ENCODE measurements around the gene PAPLN. TPM values are rescaled to one million over a fixed set of nuclear protein-coding genes. Genes with fewer than 3 reads are reported as not detected.
"Not testable (repeated sequence)": the region's sequence is repeated elsewhere in the genome, so short reads cannot be mapped to it uniquely, and the experiment has no call there.

Gene PAPLN
- total RNA-seq, 1 experiment from 2014 or later: 3.0 TPM

DNA sequence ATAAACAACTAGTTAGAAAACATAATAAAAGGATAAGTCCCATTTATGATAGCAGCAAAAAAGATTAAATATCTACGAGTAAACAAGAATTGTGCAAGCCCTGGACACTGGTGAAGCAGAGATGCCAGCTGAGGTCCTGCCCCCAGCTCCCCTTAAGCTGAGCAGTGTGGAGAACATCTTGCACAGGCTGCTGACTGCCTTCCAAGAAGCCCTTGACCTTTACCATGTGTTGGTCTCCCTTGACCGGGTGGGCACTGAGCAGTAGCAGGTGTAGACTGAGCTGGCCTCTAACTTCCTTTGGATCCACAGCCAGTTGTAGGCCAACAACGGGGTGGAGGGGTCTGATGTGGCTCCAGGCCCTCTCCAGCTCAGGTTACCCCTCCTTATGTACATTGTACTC lies 47.7 kb upstream of the PAPLN start:
- no TSS peak for BruUV-seq (replicated peaks)

DNA sequence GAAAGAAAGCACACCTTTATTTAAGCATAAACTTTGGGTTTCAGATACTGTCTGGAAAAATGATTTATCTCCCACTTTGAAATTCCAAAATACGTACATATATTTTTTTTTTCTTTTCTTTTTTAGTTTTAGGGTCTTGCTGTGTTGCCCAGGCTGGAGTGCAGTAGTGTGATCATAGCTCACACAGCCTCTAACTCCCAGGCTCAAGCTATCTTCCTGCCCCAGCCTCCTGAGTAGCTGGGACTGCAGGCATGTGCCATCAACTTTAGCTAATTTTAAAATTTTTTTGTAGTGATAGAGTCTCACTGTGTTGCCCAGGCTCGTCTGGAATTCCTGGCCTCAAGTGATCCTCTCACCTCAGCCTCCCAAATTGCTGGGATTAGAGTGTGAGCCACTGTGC lies 45.9 kb upstream of the PAPLN start:
- TF ChIP-seq, protein P1, sequence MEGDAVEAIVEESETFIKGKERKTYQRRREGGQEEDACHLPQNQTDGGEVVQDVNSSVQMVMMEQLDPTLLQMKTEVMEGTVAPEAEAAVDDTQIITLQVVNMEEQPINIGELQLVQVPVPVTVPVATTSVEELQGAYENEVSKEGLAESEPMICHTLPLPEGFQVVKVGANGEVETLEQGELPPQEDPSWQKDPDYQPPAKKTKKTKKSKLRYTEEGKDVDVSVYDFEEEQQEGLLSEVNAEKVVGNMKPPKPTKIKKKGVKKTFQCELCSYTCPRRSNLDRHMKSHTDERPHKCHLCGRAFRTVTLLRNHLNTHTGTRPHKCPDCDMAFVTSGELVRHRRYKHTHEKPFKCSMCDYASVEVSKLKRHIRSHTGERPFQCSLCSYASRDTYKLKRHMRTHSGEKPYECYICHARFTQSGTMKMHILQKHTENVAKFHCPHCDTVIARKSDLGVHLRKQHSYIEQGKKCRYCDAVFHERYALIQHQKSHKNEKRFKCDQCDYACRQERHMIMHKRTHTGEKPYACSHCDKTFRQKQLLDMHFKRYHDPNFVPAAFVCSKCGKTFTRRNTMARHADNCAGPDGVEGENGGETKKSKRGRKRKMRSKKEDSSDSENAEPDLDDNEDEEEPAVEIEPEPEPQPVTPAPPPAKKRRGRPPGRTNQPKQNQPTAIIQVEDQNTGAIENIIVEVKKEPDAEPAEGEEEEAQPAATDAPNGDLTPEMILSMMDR (IDR thresholded peaks at IDR 0.05; ENCODE audit: insufficient read depth in 1 of 2, low read depth in 1 of 2, low read length in 1 of 2, severe bottlenecking in 1 of 2, unreplicated experiment in 1 of 2): no peak
- CTCF ChIA-PET: no interaction called here

More for the DNA sequence above, 47.7 kb upstream of the PAPLN start:
- TF ChIP-seq, protein P1 (IDR thresholded peaks at IDR 0.05; ENCODE audit: insufficient read depth in 1 of 2, low read depth in 1 of 2, low read length in 1 of 2, severe bottlenecking in 1 of 2, unreplicated experiment in 1 of 2): no peak
- H3K4me1 ChIP-seq: no peaks in the 10 kb centered on the region
- Mint-ChIP-seq H3K9me3 (ENCODE audit: unreplicated experiment) (no peaks in the 10 kb centered on the region), H3K27ac (ENCODE audit: unreplicated experiment) (no peak overlapping the region), H3K27me3 (ENCODE audit: insufficient read depth, unreplicated experiment) (no peaks in the 10 kb centered on the region), H3K4me1 (ENCODE audit: low read depth, unreplicated experiment) (no peaks in the 10 kb centered on the region), H3K36me3 (ENCODE audit: insufficient read depth, unreplicated experiment) (peaks cover 77% of the 10 kb centered on the region), H3K4me3 (ENCODE audit: unreplicated experiment) (no peak overlapping the region)
- H3K27me3 ChIP-seq (replicated peaks; ENCODE audit: control insufficient read depth, insufficient read depth, low read length): no peaks in the 10 kb centered on the region
- H3K36me3 ChIP-seq (ENCODE audit: control insufficient read depth, insufficient read depth, low read length): peaks cover 1% of the 10 kb centered on the region; the same call in 1 of the 2 replicates
- POLR2A ChIA-PET: no interaction called here
- CTCF ChIA-PET: no interaction called here
- DNase-seq: no peak
- intact Hi-C loops (cut with micrococcal nuclease; ENCODE audit: unreplicated experiment): no loop called here
- no peaks in the 10 kb centered on the region for H3K9me3 ChIP-seq
- H3K4me3 ChIP-seq (ENCODE audit: low read depth, low read length): no peak overlapping the region

DNA sequence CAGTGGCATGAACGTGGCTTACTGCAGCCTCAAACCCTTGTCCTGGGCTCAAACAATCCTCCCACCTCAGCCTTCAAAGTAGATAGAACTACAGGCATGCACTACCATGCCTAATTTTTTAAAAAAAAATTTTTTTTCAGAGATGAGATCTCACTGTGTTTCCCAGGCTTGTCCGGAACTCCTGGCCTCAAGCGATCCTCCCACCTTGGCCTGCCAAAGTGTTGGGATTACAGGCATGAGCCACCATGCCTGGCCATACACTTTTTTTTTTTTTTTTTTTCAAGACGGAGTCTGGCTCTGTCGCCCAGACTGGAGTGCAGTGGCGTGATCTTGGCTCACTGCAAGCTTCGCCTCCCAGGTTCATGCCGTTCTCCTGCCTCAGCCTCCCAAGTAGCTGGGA lies 43.0 kb upstream of the PAPLN start:
- CTCF ChIA-PET; H3K27me3 Mint-ChIP-seq (ENCODE audit: insufficient read depth, unreplicated experiment); H3K9me3 Mint-ChIP-seq (ENCODE audit: unreplicated experiment); H3K4me3 Mint-ChIP-seq (ENCODE audit: unreplicated experiment); H3K4me1 ChIP-seq; H3K27ac Mint-ChIP-seq (ENCODE audit: unreplicated experiment); H3K9me3 ChIP-seq; BruUV-seq (replicated peaks); H3K4me1 Mint-ChIP-seq (ENCODE audit: low read depth, unreplicated experiment); DNase-seq; H3K27me3 ChIP-seq (replicated peaks; ENCODE audit: control insufficient read depth, insufficient read depth, low read length); H3K36me3 ChIP-seq (ENCODE audit: control insufficient read depth, insufficient read depth, low read length); intact Hi-C loops (cut with micrococcal nuclease; ENCODE audit: unreplicated experiment); H3K4me3 ChIP-seq (ENCODE audit: low read depth, low read length): not testable (repeated sequence)
- peaks cover 88% of the 10 kb centered on the region for H3K36me3 Mint-ChIP-seq (ENCODE audit: insufficient read depth, unreplicated experiment)
- POLR2A ChIA-PET: interaction anchor here (0.7 kb wide), 1 partner anchor 477 kb away, joined by 3 read pairs; no protein-coding TSS in a partner anchor

More for the DNA sequence above, 45.9 kb upstream of the PAPLN start:
- intact Hi-C loops (cut with micrococcal nuclease; ENCODE audit: unreplicated experiment): no loop called here
- no peak for DNase-seq
- H3K36me3 Mint-ChIP-seq (ENCODE audit: insufficient read depth, unreplicated experiment): peaks cover 80% of the 10 kb centered on the region
- no peak overlapping the region for H3K4me3 Mint-ChIP-seq (ENCODE audit: unreplicated experiment)
- POLR2A ChIA-PET: no interaction called here
- Histone ChIP-seq H3K4me3 (ENCODE audit: low read depth, low read length) (no peak overlapping the region), H3K9me3 (no peaks in the 10 kb centered on the region), H3K36me3 (ENCODE audit: control insufficient read depth, insufficient read depth, low read length) (peaks cover 1% of the 10 kb centered on the region; the same call in 1 of the 2 replicates), H3K27me3 (replicated peaks; ENCODE audit: control insufficient read depth, insufficient read depth, low read length) (no peaks in the 10 kb centered on the region), H3K4me1 (no peaks in the 10 kb centered on the region)
- H3K27ac Mint-ChIP-seq (ENCODE audit: unreplicated experiment): no peak overlapping the region
- H3K9me3 Mint-ChIP-seq (ENCODE audit: unreplicated experiment): no peaks in the 10 kb centered on the region
- H3K4me1 Mint-ChIP-seq (ENCODE audit: low read depth, unreplicated experiment): no peaks in the 10 kb centered on the region
- no TSS peak for BruUV-seq (replicated peaks)
- no peaks in the 10 kb centered on the region for H3K27me3 Mint-ChIP-seq (ENCODE audit: insufficient read depth, unreplicated experiment)

- TF ChIP-seq, protein P1 (IDR thresholded peaks at IDR 0.05; ENCODE audit: insufficient read depth in 1 of 2, low read depth in 1 of 2, low read length in 1 of 2, severe bottlenecking in 1 of 2, unreplicated experiment in 1 of 2): no peak
- no peak for DNase-seq
- Histone ChIP-seq H3K36me3 (ENCODE audit: control insufficient read depth, insufficient read depth, low read length) (peaks cover 2% of the 10 kb centered on the region; the same call in 1 of the 2 replicates), H3K27me3 (replicated peaks; ENCODE audit: control insufficient read depth, insufficient read depth, low read length) (no peaks in the 10 kb centered on the region), H3K9me3 (no peaks in the 10 kb centered on the region), H3K4me1 (no peaks in the 10 kb centered on the region), H3K4me3 (ENCODE audit: low read depth, low read length) (no peak overlapping the region)
- H3K27ac Mint-ChIP-seq (ENCODE audit: unreplicated experiment): no peak overlapping the region
- ChIA-PET POLR2A (no interaction called here), CTCF (no interaction called here)
- no peak overlapping the region for H3K4me3 Mint-ChIP-seq (ENCODE audit: unreplicated experiment)
- peaks cover 83% of the 10 kb centered on the region for H3K36me3 Mint-ChIP-seq (ENCODE audit: insufficient read depth, unreplicated experiment)
- BruUV-seq (replicated peaks): no TSS peak
- no peaks in the 10 kb centered on the region for H3K4me1 Mint-ChIP-seq (ENCODE audit: low read depth, unreplicated experiment)
- H3K27me3 Mint-ChIP-seq (ENCODE audit: insufficient read depth, unreplicated experiment): no peaks in the 10 kb centered on the region
- intact Hi-C loops (cut with micrococcal nuclease; ENCODE audit: unreplicated experiment): no loop called here
- no peaks in the 10 kb centered on the region for H3K9me3 Mint-ChIP-seq (ENCODE audit: unreplicated experiment)
These were observed 39.1 kb upstream of the PAPLN start for GRCh38 chr14:73198253-73198652.
